Hepatocyte (in vitro differentiated cells): ENCODE data around the gene HSPA9. TPM values are rescaled to one million over a fixed set of nuclear protein-coding genes. Genes with fewer than 3 reads are reported as not detected.

ENCODE experiments used
- DNase-seq: peaks from one replicate; pipeline ENCODE4 v3.0.0-alpha.2; 2016; ENCODE audit warnings: low spot score
- H2AFZ ChIP-seq: fragments of 200-600 bp; sonication (generic); 2 replicates; pipeline ENCODE4 v1.6.0; 2016; ENCODE audit warnings: antibody characterized with exemption, mild to moderate bottlenecking
- H3K27ac ChIP-seq: fragments of 200-600 bp; sonication (generic); 2 replicates; pipeline ENCODE4 v1.5.1; 2016; ENCODE audit warnings: mild to moderate bottlenecking
- H3K27me3 ChIP-seq: fragments of 200-600 bp; sonication (generic); 2 replicates; pipeline ENCODE4 v1.6.1; 2016
- H3K36me3 ChIP-seq: fragments of 200-600 bp; sonication (generic); replicated peaks from 2 replicates; pipeline ENCODE4 v1.5.1; 2016; ENCODE audit warnings: low read depth; ENCODE audit not compliant: insufficient read depth
- H3K4me1 ChIP-seq: fragments of 200-600 bp; sonication (generic); 2 replicates; pipeline ENCODE4 v1.5.1; 2016; ENCODE audit warnings: mild to moderate bottlenecking, moderate library complexity; ENCODE audit not compliant: insufficient read depth
- H3K4me2 ChIP-seq: fragments of 200-600 bp; sonication (generic); 2 replicates; pipeline ENCODE4 v1.6.0; 2016
- H3K4me3 ChIP-seq: fragments of 200-600 bp; sonication (generic); 2 replicates; pipeline ENCODE4 v1.5.1; 2016; ENCODE audit warnings: mild to moderate bottlenecking
- H3K79me2 ChIP-seq: fragments of 200-600 bp; sonication (generic); 2 replicates; pipeline ENCODE4 v1.6.0; 2017; ENCODE audit warnings: mild to moderate bottlenecking
- H3K9me2 ChIP-seq: fragments of 200-600 bp; sonication (generic); replicated peaks from 2 replicates; pipeline ENCODE4 v1.6.0; 2017; ENCODE audit warnings: mild to moderate bottlenecking; ENCODE audit not compliant: insufficient read depth
- H3K9me3 ChIP-seq: fragments of 200-600 bp; sonication (generic); 2 replicates; pipeline ENCODE4 v1.5.1; 2016; ENCODE audit warnings: low read depth, mild to moderate bottlenecking
- H4K20me1 ChIP-seq: fragments of 200-600 bp; sonication (generic); 2 replicates; pipeline ENCODE4 v1.6.0; 2016; ENCODE audit warnings: mild to moderate bottlenecking; ENCODE audit not compliant: insufficient read depth, poor library complexity, severe bottlenecking
- EZH2 ChIP-seq: fragments of 200-600 bp; sonication (generic); IDR thresholded peaks from 2 replicates; pipeline ENCODE4 v1.6.1; 2016; ENCODE audit warnings: antibody characterized with exemption, mild to moderate bottlenecking, borderline replicate concordance
- EZH2phosphoT487 ChIP-seq: fragments of 200-600 bp; sonication (generic); IDR thresholded peaks from one replicate; pipeline ENCODE4 v1.6.1; 2018; ENCODE audit warnings: antibody characterized with exemption, mild to moderate bottlenecking, low read depth, moderate library complexity; ENCODE audit not compliant: unreplicated experiment, severe bottlenecking
- WGBS: methylation state at CpG from one replicate; pipeline ENCODE4 v1.1.6; 2016; ENCODE audit warnings: low lambda C conversion rate; ENCODE audit errors: missing lambda C conversion rate; 5-methylcytosine and 5-hydroxymethylcytosine counted together
- polyA plus RNA-seq: library from polyadenylated mRNA; unstranded; fragments of >200 nt; fragmentation: Nextera tagmentation; extraction: Ambion mirVana; gene quantifications from 2 replicates; pipeline ENCODE4 v1.2.1, GENCODE V29; 2016
- total RNA-seq: library from RNA; depleted of rRNA; stranded (reverse); fragments of >200 nt; gene quantifications from 2 replicates; pipeline ENCODE4 v1.2.3, GENCODE V29; 2014
- TF ChIP-seq, protein P1 (sequence below): fragments of 200-600 bp; sonication (generic); IDR thresholded peaks from 2 replicates; pipeline ENCODE4 v1.5.1; 2016; ENCODE audit warnings: antibody characterized with exemption, mild to moderate bottlenecking; ENCODE audit not compliant: poor library complexity

HSPA9 gene
- total and polyA plus RNA-seq, 2 experiments from 2014 or later = 211 to 383 TPM

DNA sequence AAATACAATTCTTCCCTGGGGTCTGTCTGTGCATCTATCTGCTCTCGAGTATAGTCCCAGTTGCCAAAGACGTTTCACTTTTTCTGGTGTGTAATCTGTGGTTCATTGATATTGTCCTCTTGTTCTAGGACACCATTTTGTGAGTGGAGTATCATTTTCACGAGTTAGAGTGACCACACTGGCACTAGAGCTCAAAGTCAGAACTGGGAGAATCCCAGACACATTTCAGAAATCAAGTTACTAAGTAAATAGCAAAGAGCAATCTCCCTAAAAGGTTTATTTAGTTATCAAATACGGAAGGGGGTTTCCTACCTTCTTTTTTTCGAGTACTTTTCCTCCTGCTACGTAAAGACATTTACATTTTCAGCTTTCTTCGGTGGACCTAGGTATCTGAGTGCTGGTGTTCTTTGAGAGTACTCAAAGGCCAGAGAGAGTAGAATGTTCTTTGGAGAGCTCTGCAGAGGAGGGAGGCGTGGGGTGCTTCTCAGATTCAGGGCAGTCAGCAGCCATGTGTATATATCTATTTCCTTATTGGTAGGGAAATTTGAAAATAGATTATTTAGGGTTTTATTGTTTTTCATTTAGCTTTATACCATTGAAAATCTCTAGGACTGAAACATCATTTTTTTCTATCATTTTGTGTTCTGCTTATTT, 8.9 kb upstream of the HSPA9 start:
- no peaks in the 10 kb centered on the region for H3K27me3 ChIP-seq
- no peaks in the 10 kb centered on the region for H4K20me1 ChIP-seq
- no peak overlapping the region for H3K4me2 ChIP-seq
- no peak for DNase-seq
- H3K27ac ChIP-seq = no peak overlapping the region
- H3K79me2 ChIP-seq = no peaks in the 10 kb centered on the region
- TF ChIP-seq EZH2 (no peak), EZH2phosphoT487 (no peak)
- WGBS = 70% methylated on average over 8 of the region's 8 CpGs
- H3K9me2 ChIP-seq = no peaks in the 10 kb centered on the region
- H3K36me3 ChIP-seq = no peaks in the 10 kb centered on the region
- H2AFZ ChIP-seq = no peak overlapping the region
- H3K4me3 ChIP-seq = no peak overlapping the region
- H3K9me3 ChIP-seq = no peaks in the 10 kb centered on the region
- no peaks in the 10 kb centered on the region for H3K4me1 ChIP-seq

- H3K27ac ChIP-seq = no peak overlapping the region
- no peak overlapping the region for H2AFZ ChIP-seq
- TF ChIP-seq EZH2 = no peak
- no peak for TF ChIP-seq EZH2phosphoT487
- TF ChIP-seq, protein P1, sequence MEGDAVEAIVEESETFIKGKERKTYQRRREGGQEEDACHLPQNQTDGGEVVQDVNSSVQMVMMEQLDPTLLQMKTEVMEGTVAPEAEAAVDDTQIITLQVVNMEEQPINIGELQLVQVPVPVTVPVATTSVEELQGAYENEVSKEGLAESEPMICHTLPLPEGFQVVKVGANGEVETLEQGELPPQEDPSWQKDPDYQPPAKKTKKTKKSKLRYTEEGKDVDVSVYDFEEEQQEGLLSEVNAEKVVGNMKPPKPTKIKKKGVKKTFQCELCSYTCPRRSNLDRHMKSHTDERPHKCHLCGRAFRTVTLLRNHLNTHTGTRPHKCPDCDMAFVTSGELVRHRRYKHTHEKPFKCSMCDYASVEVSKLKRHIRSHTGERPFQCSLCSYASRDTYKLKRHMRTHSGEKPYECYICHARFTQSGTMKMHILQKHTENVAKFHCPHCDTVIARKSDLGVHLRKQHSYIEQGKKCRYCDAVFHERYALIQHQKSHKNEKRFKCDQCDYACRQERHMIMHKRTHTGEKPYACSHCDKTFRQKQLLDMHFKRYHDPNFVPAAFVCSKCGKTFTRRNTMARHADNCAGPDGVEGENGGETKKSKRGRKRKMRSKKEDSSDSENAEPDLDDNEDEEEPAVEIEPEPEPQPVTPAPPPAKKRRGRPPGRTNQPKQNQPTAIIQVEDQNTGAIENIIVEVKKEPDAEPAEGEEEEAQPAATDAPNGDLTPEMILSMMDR = no peak
Observed at GRCh38 chr5:138582959-138583358, 7.8 kb upstream of the HSPA9 start.

DNA sequence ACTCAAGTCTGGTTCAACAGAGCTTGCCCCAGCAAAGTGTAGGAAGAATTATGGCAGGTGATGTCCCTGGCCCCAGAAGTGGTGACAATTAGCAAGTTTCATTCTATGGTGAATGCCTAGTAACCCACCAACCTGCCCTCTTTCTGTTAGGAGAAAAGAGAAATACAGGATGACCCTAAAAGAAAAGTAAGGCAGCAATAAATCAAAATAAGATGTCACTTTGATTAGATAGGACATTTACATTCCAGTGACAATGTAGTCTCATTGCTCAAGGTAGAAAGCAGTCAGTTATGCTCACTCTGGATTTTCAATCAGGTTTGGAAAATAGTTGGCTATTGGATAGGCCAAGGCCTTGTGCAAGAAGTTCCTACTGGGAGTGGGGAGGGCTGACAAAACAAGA, 5.6 kb upstream of the HSPA9 start:
- no peak for DNase-seq
- no peaks in the 10 kb centered on the region for H4K20me1 ChIP-seq
- no peaks in the 10 kb centered on the region for H3K79me2 ChIP-seq
- no peaks in the 10 kb centered on the region for H3K9me3 ChIP-seq
- no peaks in the 10 kb centered on the region for H3K36me3 ChIP-seq
- no peak overlapping the region for H2AFZ ChIP-seq
- no peaks in the 10 kb centered on the region for H3K9me2 ChIP-seq
- H3K4me1 ChIP-seq = peaks cover 5% of the 10 kb centered on the region
- H3K27me3 ChIP-seq = no peaks in the 10 kb centered on the region
- no peak for TF ChIP-seq EZH2phosphoT487
- TF ChIP-seq, protein P1 = no peak
- no peak for TF ChIP-seq EZH2
- no peak overlapping the region for H3K4me3 ChIP-seq
- no peak overlapping the region for H3K4me2 ChIP-seq
- H3K27ac ChIP-seq = no peak overlapping the region

More at GRCh38 chr5:138582959-138583358, 7.8 kb upstream of the HSPA9 start:
- WGBS = 86% methylated on average over 3 of the region's 3 CpGs
- Histone ChIP-seq H3K79me2 (no peaks in the 10 kb centered on the region), H3K4me1 (no peaks in the 10 kb centered on the region), H3K27me3 (no peaks in the 10 kb centered on the region), H3K9me3 (no peaks in the 10 kb centered on the region), H3K4me3 (no peak overlapping the region), H4K20me1 (no peaks in the 10 kb centered on the region), H3K36me3 (no peaks in the 10 kb centered on the region), H3K9me2 (no peaks in the 10 kb centered on the region), H3K4me2 (no peak overlapping the region)
- DNase-seq = no peak

DNA sequence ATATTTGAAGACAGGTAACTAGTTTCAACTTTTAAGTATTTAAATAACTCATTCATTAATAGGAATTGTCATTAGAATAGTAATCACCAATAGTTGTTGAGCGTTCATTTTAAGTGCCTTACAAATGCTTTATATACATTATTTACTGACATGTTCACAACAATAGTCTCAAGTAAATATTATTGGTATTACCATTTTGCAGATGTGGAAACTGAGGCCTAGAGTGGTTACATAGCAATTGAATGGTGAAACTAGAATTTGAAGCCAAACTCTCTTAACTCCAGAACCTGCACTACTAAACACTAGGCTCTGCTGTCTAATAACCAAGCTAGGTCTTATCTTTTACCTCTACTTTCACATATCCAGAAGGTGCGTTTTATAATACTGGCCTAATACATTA, 4.8 kb upstream of the HSPA9 start:
- no peak overlapping the region for H3K4me2 ChIP-seq
- no peaks in the 10 kb centered on the region for H3K9me2 ChIP-seq
- no peaks in the 10 kb centered on the region for H3K9me3 ChIP-seq
- H3K79me2 ChIP-seq = peaks cover under 1% of the 10 kb centered on the region
- DNase-seq = no peak
- H3K4me1 ChIP-seq = peaks cover 5% of the 10 kb centered on the region
- 93% methylated on average over 2 of the region's 2 CpGs for WGBS
- no peak overlapping the region for H3K4me3 ChIP-seq
- no peak overlapping the region for H2AFZ ChIP-seq
- H3K36me3 ChIP-seq = no peaks in the 10 kb centered on the region
- H3K27me3 ChIP-seq = no peaks in the 10 kb centered on the region
- no peak for TF ChIP-seq EZH2
- no peak for TF ChIP-seq EZH2phosphoT487
- TF ChIP-seq, protein P1 = no peak
- no peak overlapping the region for H3K27ac ChIP-seq
- H4K20me1 ChIP-seq = no peaks in the 10 kb centered on the region
